SK-N-MC (cell line): Measurements from ENCODE around the gene LAMA3.
A peak's percentile ranks its signal among the peaks of the same experiment; 100 is the strongest.

Source experiments
- DNase-seq: peaks from one replicate; pipeline ENCODE4 v3.0.0-alpha.2; 2011; ENCODE audit warnings: low read depth, low spot score
- H3K27ac ChIP-seq: fragments of 200-600 bp; sonication (generic); 2 replicates; pipeline ENCODE4 v1.5.1; 2016; ENCODE audit warnings: mixed run types
- H3K36me3 ChIP-seq: fragments of 200-600 bp; sonication (generic); 2 replicates; pipeline ENCODE4 v1.6.1; 2017; ENCODE audit warnings: antibody characterized with exemption, low read length, mixed read lengths; ENCODE audit not compliant: insufficient read depth
- H3K4me3 ChIP-seq: fragments of 200-600 bp; sonication (generic); 2 replicates; pipeline ENCODE4 v1.5.1; 2016
- H3K9ac ChIP-seq: fragments of 200-600 bp; sonication (generic); 2 replicates; pipeline ENCODE4 v1.8.0; 2017; ENCODE audit warnings: mixed run types, mixed read lengths; ENCODE audit not compliant: insufficient read length
- H3K9me3 ChIP-seq: fragments of 200-600 bp; sonication (generic); 2 replicates; pipeline ENCODE4 v1.6.1; 2017; ENCODE audit warnings: low read depth, mild to moderate bottlenecking, antibody characterized with exemption, low read length, moderate library complexity, mixed read lengths
- EZH2 ChIP-seq: fragments of 200-600 bp; sonication (generic); IDR thresholded peaks from one replicate; pipeline ENCODE4 v1.6.1; 2017; ENCODE audit warnings: antibody characterized with exemption
- FOXP2 ChIP-seq: optimal IDR thresholded peaks from 2 replicates; pipeline ENCODE3; 2011; ENCODE audit warnings: mild to moderate bottlenecking, moderate library complexity; ENCODE audit not compliant: insufficient read depth; ENCODE audit errors: extremely low read length, control extremely low read depth
- POLR2AphosphoS5 ChIP-seq: IDR thresholded peaks from 2 replicates; pipeline ENCODE4 v1.6.1; 2012; ENCODE audit warnings: mild to moderate bottlenecking, low read depth, low read length, borderline replicate concordance

The LAMA3 gene

GRCh38 chr18:23833714-23834113, 144.5 kb downstream of the LAMA3 start:
- TF ChIP-seq POLR2AphosphoS5 (no peak), EZH2 (no peak), FOXP2 (no peak)
- H3K4me3 ChIP-seq, result no peak overlapping the region
- no peak for DNase-seq
- H3K36me3 ChIP-seq, result no peaks in the 10 kb centered on the region
- H3K9me3 ChIP-seq, result no peaks in the 10 kb centered on the region
- H3K9ac ChIP-seq, result no peak overlapping the region
- no peak overlapping the region for H3K27ac ChIP-seq

GRCh38 chr18:23835091-23835490, 145.8 kb downstream of the LAMA3 start:
- no peaks in the 10 kb centered on the region for H3K36me3 ChIP-seq
- H3K27ac ChIP-seq, result no peak overlapping the region
- H3K9ac ChIP-seq, result no peak overlapping the region
- H3K4me3 ChIP-seq, result no peak overlapping the region
- TF ChIP-seq POLR2AphosphoS5 (no peak), EZH2 (no peak)
- H3K9me3 ChIP-seq, result no peaks in the 10 kb centered on the region
- no peak for DNase-seq

GRCh38 chr18:23835506-23835905, 146.3 kb downstream of the LAMA3 start:
- Histone ChIP-seq H3K9ac (no peak overlapping the region), H3K27ac (no peak overlapping the region), H3K4me3 (no peak overlapping the region), H3K36me3 (no peaks in the 10 kb centered on the region), H3K9me3 (no peaks in the 10 kb centered on the region)
- TF ChIP-seq FOXP2 (no peak), POLR2AphosphoS5 (no peak), EZH2 (no peak)
- no peak for DNase-seq

- Histone ChIP-seq H3K4me3 (no peak overlapping the region), H3K9ac (no peak overlapping the region), H3K27ac (peak overlapping the region; percentile 11; the same call in 1 of the 2 replicates), H3K36me3 (no peaks in the 10 kb centered on the region), H3K9me3 (no peaks in the 10 kb centered on the region)
- peak; percentile 35 for DNase-seq
- TF ChIP-seq FOXP2 (no peak), EZH2 (no peak), POLR2AphosphoS5 (no peak)
Observed at GRCh38 chr18:23837591-23837990, 148.3 kb downstream of the LAMA3 start.

GRCh38 chr18:23838233-23838632, 149.0 kb downstream of the LAMA3 start:
- TF ChIP-seq FOXP2 (no peak), EZH2 (no peak), POLR2AphosphoS5 (no peak)
- H3K36me3 ChIP-seq, result no peaks in the 10 kb centered on the region
- peak overlapping the region; percentile 11; the same call in 1 of the 2 replicates for H3K27ac ChIP-seq
- H3K9me3 ChIP-seq, result no peaks in the 10 kb centered on the region
- no peak overlapping the region for H3K4me3 ChIP-seq
- DNase-seq, result no peak
- H3K9ac ChIP-seq, result no peak overlapping the region

DNA sequence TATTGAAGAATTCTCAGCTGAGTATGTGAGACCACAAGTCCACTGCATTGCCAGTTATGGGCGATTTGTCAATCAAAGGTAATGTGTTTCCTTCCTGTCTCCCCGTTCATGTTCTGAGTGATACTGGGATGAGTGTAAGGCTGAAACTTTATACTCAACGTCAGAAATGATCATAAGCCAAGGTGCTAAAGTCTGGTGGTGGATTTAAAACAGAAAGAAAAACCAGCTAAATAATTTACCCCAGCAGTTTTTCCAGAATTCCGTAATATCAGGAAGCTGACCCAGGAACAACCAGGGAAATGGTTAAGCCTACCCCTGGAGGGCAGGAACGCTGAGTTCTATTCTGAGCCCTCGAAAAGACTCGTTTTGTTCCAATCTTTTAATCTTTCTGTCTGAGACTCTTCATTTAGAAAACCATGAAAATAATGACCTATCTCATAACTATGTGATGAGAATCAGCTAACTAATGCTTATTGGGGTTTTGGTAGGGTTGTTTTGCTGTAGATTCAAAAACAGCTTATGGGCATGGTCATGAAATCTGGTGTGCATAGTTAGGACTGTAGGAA, 149.6 kb downstream of the LAMA3 start:
- Histone ChIP-seq H3K4me3 (no peak overlapping the region), H3K36me3 (no peaks in the 10 kb centered on the region), H3K9ac (no peak overlapping the region), H3K9me3 (no peaks in the 10 kb centered on the region), H3K27ac (0 out of 2 replicates have a peak overlapping the region, but pooled peaks have one; percentile 11)
- TF ChIP-seq FOXP2 (no peak), POLR2AphosphoS5 (no peak), EZH2 (no peak)
- DNase-seq, result no peak

DNA sequence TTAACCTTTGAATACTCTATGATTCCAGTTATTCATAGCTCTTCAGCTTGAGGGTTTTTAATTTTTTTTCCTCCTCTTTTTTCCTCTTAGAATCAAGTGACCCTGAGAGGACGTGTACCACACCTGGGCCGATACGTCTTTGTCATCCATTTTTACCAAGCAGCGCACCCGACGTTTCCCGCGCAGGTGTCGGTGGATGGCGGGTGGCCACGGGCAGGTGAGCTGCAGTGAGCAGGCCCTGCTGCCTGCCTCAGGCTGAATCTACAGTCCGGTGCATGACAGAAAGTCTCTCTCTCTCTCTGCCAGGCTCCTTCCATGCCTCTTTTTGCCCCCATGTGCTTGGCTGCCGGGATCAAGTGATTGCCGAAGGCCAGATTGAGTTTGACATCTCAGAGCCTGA, 153.1 kb downstream of the LAMA3 start:
- TF ChIP-seq POLR2AphosphoS5, result no peak

GRCh38 chr18:23844991-23845680, 155.9 kb downstream of the LAMA3 start:
- TF ChIP-seq EZH2 (no peak), POLR2AphosphoS5 (no peak), FOXP2 (no peak)
- H3K36me3 ChIP-seq, result no peaks in the 10 kb centered on the region
- H3K27ac ChIP-seq, result no peak overlapping the region
- no peaks in the 10 kb centered on the region for H3K9me3 ChIP-seq
- H3K9ac ChIP-seq, result no peak overlapping the region
- DNase-seq, result no peak
- no peak overlapping the region for H3K4me3 ChIP-seq

More for the DNA sequence above, 153.1 kb downstream of the LAMA3 start:
- H3K36me3 ChIP-seq, result no peaks in the 10 kb centered on the region
- H3K4me3 ChIP-seq, result no peak overlapping the region
- no peaks in the 10 kb centered on the region for H3K9me3 ChIP-seq
- H3K9ac ChIP-seq, result no peak overlapping the region
- H3K27ac ChIP-seq, result no peak overlapping the region
- DNase-seq, result no peak

DNA sequence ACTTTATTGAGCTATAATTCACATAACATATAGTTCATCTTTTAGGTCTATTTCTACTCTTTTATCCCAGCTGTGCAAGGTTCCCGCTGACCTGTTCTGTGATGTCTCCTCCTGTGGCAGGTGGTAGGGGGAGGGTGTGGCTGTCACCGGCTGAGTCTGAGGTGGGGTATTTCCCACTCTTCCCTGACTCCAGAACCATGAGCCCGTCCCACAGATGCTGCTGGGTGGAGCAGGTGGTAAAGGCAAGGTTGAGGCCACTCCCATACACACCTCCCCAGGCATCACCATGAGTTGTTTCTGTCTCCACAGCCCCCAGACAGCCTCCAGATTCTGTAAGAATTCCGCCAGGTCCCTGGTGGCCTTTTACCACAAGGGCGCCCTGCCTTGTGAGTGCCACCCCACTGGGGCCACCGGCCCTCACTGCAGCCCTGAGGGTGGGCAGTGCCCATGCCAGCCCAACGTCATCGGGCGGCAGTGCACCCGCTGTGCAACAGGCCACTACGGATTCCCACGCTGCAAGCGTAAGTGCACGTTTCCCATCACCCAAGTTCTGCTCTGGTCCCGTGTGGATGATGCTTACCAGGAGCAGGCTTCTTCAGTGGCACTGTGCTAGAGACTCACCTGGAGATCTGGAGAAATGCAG, 156.9 kb downstream of the LAMA3 start:
- H3K27ac ChIP-seq, result no peak overlapping the region
- no peaks in the 10 kb centered on the region for H3K9me3 ChIP-seq
- H3K4me3 ChIP-seq, result no peak overlapping the region
- no peaks in the 10 kb centered on the region for H3K36me3 ChIP-seq
- TF ChIP-seq POLR2AphosphoS5, result no peak
- no peak for TF ChIP-seq FOXP2
- TF ChIP-seq EZH2, result no peak
- no peak for DNase-seq
- no peak overlapping the region for H3K9ac ChIP-seq
